Measurements from ENCODE around the gene LLPH.

DNA sequence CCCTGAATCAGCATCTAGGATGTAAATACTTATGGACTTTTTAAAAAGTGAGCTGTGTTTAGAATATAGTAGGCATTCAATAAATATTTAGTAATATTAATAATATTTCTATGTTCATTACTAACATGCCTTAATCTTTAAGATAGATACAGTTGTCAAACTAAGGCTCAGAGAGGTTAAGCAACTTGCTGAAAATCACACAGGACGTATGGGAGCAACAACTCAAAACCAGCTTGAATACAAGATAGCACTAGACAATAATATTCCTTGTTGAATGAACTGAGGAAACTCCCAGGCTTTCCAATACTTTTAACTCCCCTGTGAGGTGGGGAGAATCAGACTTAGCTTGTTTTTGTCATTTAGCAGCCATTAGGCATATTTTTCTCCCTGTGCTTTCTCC is 45.3 kb downstream of the LLPH start:
- TF ChIP-seq CTCF (conservative IDR thresholded peaks at IDR 0.05; ENCODE audit: low read depth, low read length): no peak
- TF ChIP-seq EZH2 (IDR thresholded peaks at IDR 0.05; ENCODE audit: borderline replicate concordance, low read depth, low read length, poor library complexity, severe bottlenecking): no peak

Measured in A673 (cell line).